Osteocyte (in vitro differentiated cells): ENCODE results near the gene SRRM1. TPM values are rescaled to one million over a fixed set of nuclear protein-coding genes. Genes with fewer than 3 reads are reported as not detected.
"Not testable (repeated sequence)": the region's sequence is repeated elsewhere in the genome, so short reads cannot be mapped to it uniquely, and the experiment has no call there.

Experiments used
- DNase-seq: peaks from one replicate; pipeline ENCODE4 v3.0.0; 2021; ENCODE audit warnings: mixed read lengths; ENCODE audit not compliant: unreplicated experiment; ENCODE audit errors: extremely low spot score
- H3K27ac Mint-ChIP-seq: one replicate; pipeline ENCODE4 v1.8.0; 2021; ENCODE audit warnings: mild to moderate bottlenecking, mixed read lengths; ENCODE audit not compliant: unreplicated experiment
- H3K27me3 Mint-ChIP-seq: one replicate; pipeline ENCODE4 v1.8.0; 2021; ENCODE audit warnings: mixed read lengths; ENCODE audit not compliant: unreplicated experiment
- H3K36me3 Mint-ChIP-seq: one replicate; pipeline ENCODE4 v1.8.0; 2021; ENCODE audit warnings: mixed read lengths; ENCODE audit not compliant: unreplicated experiment
- H3K4me1 Mint-ChIP-seq: one replicate; pipeline ENCODE4 v1.8.0; 2021; ENCODE audit warnings: mixed read lengths; ENCODE audit not compliant: unreplicated experiment
- H3K4me3 Mint-ChIP-seq: one replicate; pipeline ENCODE4 v1.8.0; 2021; ENCODE audit warnings: mild to moderate bottlenecking, moderate library complexity, mixed read lengths; ENCODE audit not compliant: unreplicated experiment
- H3K9me3 Mint-ChIP-seq: one replicate; pipeline ENCODE4 v1.8.0; 2021; ENCODE audit warnings: mixed read lengths; ENCODE audit not compliant: unreplicated experiment
- CTCF ChIP-seq: fragments of 200-600 bp; sonication (generic); IDR thresholded peaks from 2 replicates; pipeline ENCODE4 v1.5.0; 2021; ENCODE audit warnings: antibody characterized with exemption, mild to moderate bottlenecking, moderate library complexity
- total RNA-seq: library from RNA; stranded (reverse); gene quantifications from 2 replicates; pipeline ENCODE4 v1.2.1, GENCODE V29; 2021

Gene SRRM1
- total RNA-seq, 1 donor from 2014 or later: 110 TPM

- TF ChIP-seq CTCF: no peak
- peaks cover 3% of the 10 kb centered on the region for H3K4me1 Mint-ChIP-seq
- H3K36me3 Mint-ChIP-seq: peaks cover 61% of the 10 kb centered on the region
- no peak for DNase-seq
- no peaks in the 10 kb centered on the region for H3K9me3 Mint-ChIP-seq
- H3K4me3 Mint-ChIP-seq: no peak overlapping the region
- no peak overlapping the region for H3K27ac Mint-ChIP-seq
- H3K27me3 Mint-ChIP-seq: no peaks in the 10 kb centered on the region
These were observed 21.5 kb downstream of the SRRM1 start for GRCh38 chr1:24664507-24665033.

GRCh38 chr1:24666794-24667193, 23.7 kb downstream of the SRRM1 start:
- H3K4me1 Mint-ChIP-seq: peaks cover 11% of the 10 kb centered on the region
- DNase-seq: no peak
- no peaks in the 10 kb centered on the region for H3K27me3 Mint-ChIP-seq
- H3K4me3 Mint-ChIP-seq: no peak overlapping the region
- peaks cover 65% of the 10 kb centered on the region for H3K36me3 Mint-ChIP-seq
- no peak for TF ChIP-seq CTCF
- H3K27ac Mint-ChIP-seq: no peak overlapping the region
- no peaks in the 10 kb centered on the region for H3K9me3 Mint-ChIP-seq

GRCh38 chr1:24671372-24671771, 28.3 kb downstream of the SRRM1 start:
- not testable (repeated sequence) for H3K4me3 Mint-ChIP-seq, H3K9me3 Mint-ChIP-seq, DNase-seq, H3K27me3 Mint-ChIP-seq
- Mint-ChIP-seq H3K27ac (peak overlapping the region; percentile 19), H3K36me3 (peaks cover 57% of the 10 kb centered on the region), H3K4me1 (peaks cover 32% of the 10 kb centered on the region)

- peaks cover 57% of the 10 kb centered on the region for H3K36me3 Mint-ChIP-seq
- peak overlapping the region; percentile 91 for H3K27ac Mint-ChIP-seq
- not testable (repeated sequence) for H3K27me3 Mint-ChIP-seq, DNase-seq, H3K9me3 Mint-ChIP-seq
- H3K4me1 Mint-ChIP-seq: peaks cover 32% of the 10 kb centered on the region
- peak overlapping the region; percentile 43 for H3K4me3 Mint-ChIP-seq
These were observed 29.6 kb downstream of the SRRM1 start for GRCh38 chr1:24672686-24673085.

- Mint-ChIP-seq H3K4me1 (peaks cover 32% of the 10 kb centered on the region), H3K4me3 (peak overlapping the region; percentile 43), H3K9me3 (no peaks in the 10 kb centered on the region), H3K27me3 (no peaks in the 10 kb centered on the region), H3K27ac (peak overlapping the region; percentile 91), H3K36me3 (peaks cover 57% of the 10 kb centered on the region)
- no peak for TF ChIP-seq CTCF
- DNase-seq: no peak
These were observed 30.2 kb downstream of the SRRM1 start for GRCh38 chr1:24673341-24673740.

- Mint-ChIP-seq H3K36me3 (peaks cover 19% of the 10 kb centered on the region), H3K4me1 (peaks cover 16% of the 10 kb centered on the region)
- H3K27me3 Mint-ChIP-seq, H3K27ac Mint-ChIP-seq, H3K4me3 Mint-ChIP-seq, DNase-seq, H3K9me3 Mint-ChIP-seq: not testable (repeated sequence)
These were observed 35.3 kb downstream of the SRRM1 start for GRCh38 chr1:24678421-24678820.

- H3K27ac Mint-ChIP-seq: no peak overlapping the region
- DNase-seq: no peak
- H3K9me3 Mint-ChIP-seq: no peaks in the 10 kb centered on the region
- no peaks in the 10 kb centered on the region for H3K27me3 Mint-ChIP-seq
- peaks cover 16% of the 10 kb centered on the region for H3K36me3 Mint-ChIP-seq
- H3K4me1 Mint-ChIP-seq: peaks cover 20% of the 10 kb centered on the region
- no peak overlapping the region for H3K4me3 Mint-ChIP-seq
- no peak for TF ChIP-seq CTCF
These were observed 36.6 kb downstream of the SRRM1 start for GRCh38 chr1:24679725-24680124.
